Measurements from ENCODE around the gene KRTAP10-6.

- no peak for TF ChIP-seq POLR2AphosphoS5 (IDR thresholded peaks at IDR 0.05)
- TF ChIP-seq, protein P1, sequence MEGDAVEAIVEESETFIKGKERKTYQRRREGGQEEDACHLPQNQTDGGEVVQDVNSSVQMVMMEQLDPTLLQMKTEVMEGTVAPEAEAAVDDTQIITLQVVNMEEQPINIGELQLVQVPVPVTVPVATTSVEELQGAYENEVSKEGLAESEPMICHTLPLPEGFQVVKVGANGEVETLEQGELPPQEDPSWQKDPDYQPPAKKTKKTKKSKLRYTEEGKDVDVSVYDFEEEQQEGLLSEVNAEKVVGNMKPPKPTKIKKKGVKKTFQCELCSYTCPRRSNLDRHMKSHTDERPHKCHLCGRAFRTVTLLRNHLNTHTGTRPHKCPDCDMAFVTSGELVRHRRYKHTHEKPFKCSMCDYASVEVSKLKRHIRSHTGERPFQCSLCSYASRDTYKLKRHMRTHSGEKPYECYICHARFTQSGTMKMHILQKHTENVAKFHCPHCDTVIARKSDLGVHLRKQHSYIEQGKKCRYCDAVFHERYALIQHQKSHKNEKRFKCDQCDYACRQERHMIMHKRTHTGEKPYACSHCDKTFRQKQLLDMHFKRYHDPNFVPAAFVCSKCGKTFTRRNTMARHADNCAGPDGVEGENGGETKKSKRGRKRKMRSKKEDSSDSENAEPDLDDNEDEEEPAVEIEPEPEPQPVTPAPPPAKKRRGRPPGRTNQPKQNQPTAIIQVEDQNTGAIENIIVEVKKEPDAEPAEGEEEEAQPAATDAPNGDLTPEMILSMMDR (IDR thresholded peaks at IDR 0.05) = no peak
Observed at GRCh38 chr21:44585892-44586291, 6.4 kb downstream of the KRTAP10-6 start.
